Measurements from ENCODE around the gene CD207.
A peak's percentile ranks its signal among the peaks of the same experiment; 100 is the strongest.
"Not testable (repeated sequence)": the region's sequence is repeated elsewhere in the genome, so short reads cannot be mapped to it uniquely, and the experiment has no call there.

Gene CD207

DNA sequence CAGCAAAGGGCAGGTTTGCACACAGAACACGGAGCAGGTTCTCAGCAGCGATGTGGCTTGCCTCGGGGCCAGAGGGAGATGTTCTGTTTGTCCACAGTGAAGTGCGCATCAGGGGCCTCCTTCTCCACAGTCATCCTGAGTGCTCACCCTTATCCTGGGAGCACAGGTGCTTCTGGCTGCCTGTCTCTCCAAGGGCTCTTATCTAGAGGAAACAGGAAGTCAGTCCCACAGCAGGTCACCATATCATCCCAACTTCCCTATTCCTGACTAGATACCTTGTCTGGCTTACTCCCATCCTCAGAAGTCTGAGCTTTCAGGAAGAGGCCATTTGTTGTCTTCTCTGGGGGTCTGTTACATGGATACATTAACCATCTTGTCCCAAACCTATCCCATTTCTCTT, at the start of gene CD207:
CD207 (minus strand) TSS at position 174 of the 400 bp plus-strand sequence; CDS start at position 134, 40 bp downstream.
- no peak for DNase-seq (ENCODE audit: low spot score)

DNA sequence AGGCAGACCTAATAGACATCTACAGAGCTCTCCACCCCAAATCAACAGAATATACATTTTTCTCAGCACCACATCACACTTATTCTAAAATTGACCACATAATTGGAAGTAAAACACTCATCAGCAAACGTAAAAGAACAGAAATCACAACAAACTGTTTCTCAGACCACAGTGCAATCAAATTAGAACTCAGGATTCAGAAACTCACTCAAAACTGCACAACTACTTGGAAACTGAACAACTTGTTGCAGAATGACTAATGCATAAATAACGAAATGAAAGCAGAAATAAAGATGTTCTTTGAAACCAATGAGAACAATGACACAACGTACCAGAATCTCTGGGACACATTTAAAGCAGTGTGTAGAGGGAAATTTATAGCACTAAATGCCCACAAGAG, 42.9 kb upstream of the CD207 start:
- DNase-seq (ENCODE audit: low spot score) = not testable (repeated sequence)

DNA sequence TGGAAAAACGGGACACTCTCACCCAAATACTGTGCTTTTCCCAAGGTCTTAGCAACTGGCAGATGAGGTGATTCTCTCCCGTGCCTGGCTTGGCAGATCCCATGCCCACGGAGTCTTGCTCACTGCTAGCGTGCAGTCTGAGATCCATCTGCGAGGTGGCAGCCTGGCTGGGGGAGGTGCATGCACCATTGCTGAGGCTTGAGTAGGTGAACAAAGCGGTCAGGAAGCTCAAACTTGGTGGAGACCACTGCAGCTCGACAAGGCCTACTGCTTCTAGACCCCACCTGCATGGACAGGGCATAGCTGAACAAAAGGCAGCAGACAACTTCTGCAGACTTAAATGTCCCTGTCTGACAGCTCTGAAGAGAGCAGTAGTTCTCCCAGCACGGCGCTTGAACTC, 40.5 kb upstream of the CD207 start:
- not testable (repeated sequence) for DNase-seq (ENCODE audit: low spot score)

DNA sequence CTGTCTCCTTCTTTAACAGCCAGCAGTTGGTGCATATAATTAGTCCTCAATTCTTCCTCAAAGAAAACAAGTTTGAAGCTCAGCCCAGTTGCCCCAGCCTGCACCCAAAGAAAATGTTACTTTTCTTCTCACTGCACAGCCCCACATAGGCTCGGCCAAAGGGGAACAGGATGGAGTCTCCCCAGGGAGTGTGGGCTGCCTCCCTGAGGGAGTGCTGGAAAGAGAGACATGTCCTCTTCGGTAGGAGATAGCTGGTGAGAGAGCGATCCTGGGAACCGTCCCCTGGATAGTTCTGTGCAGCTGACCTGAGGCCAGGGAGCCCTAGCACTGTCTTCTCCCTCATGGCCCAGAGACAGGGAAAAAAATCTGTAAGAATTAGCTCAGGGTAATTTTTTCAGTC, 37.9 kb upstream of the CD207 start:
- no peak for DNase-seq (ENCODE audit: low spot score)

DNA sequence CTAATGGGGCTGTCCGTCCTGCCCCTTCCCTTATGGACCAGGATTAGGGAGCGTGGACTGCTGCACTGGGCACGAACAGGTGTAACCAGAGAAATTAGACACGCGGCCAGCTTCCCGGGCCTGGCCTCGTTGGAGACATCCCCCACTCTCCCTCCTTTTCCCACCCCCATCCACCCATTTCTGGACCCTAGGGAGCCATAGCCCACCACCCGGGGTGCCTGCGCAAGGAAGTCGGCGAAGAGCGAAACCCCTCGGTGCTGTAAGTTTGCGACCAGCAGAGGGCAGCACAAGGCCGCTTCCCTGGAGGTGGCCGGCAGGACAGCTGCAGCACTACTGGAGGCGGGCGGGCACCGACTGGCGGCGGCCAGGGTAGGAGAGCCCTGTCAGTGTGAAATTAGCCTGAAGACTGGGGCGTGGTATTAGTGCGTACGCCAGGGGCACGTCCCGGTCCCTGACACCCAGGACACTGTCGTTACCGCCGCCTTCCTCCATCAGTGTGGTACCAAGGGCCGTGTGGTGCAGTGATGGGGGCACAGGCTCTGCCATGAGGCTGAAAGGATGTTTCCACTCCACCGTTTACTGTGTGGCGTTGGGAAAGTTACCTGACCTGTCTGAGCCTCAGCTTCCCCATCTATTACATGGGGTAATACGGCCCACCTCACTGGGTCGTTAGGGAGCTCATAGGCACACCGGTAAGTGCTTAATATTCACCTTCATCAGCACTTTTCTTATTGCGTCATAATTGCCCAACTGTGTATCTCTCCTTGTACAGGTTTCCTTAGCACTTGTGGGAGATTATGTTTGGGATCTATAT, 36.0 kb upstream of the CD207 start:
- peak; percentile 69 for DNase-seq (ENCODE audit: low spot score)

DNA sequence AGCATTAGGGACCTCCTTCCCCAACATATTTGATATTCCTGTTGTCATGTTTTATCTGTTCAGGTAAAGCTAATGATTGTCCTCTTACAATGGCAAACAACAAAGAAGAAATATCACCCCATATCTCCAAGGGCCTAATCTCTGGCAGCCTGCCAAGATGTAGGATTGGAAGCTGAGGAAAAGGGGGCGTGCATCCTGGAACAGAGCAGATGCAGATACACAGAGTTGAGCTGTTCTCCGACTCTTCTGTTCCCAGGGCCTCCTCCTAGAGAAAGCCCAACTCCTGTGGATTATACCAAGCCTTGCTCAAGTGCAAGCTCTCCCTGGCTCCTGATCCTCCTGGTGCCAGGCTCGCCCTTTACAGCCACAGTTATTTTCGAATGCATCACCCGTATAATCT, 35.2 kb upstream of the CD207 start:
- no peak for DNase-seq (ENCODE audit: low spot score)

DNA sequence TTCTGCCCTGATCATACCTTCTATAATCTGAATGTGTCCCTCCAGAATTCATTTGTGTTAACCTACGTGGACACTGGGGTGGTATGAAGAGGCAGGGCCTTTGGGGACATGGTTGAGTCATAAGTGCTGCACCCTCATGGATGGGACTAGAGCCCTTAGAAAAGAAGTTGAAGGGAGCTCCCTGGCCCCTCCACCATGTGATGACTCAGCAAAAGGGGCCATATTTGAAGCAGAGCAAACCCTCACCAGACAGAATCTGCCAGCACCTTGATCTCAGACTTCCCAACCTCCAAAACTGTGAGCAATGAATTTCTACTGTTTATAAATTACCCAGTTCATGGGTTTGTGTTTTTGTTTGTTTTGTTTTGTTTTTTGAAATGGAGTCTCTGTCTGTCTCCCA, 33.4 kb upstream of the CD207 start:
- no peak for DNase-seq (ENCODE audit: low spot score)

DNA sequence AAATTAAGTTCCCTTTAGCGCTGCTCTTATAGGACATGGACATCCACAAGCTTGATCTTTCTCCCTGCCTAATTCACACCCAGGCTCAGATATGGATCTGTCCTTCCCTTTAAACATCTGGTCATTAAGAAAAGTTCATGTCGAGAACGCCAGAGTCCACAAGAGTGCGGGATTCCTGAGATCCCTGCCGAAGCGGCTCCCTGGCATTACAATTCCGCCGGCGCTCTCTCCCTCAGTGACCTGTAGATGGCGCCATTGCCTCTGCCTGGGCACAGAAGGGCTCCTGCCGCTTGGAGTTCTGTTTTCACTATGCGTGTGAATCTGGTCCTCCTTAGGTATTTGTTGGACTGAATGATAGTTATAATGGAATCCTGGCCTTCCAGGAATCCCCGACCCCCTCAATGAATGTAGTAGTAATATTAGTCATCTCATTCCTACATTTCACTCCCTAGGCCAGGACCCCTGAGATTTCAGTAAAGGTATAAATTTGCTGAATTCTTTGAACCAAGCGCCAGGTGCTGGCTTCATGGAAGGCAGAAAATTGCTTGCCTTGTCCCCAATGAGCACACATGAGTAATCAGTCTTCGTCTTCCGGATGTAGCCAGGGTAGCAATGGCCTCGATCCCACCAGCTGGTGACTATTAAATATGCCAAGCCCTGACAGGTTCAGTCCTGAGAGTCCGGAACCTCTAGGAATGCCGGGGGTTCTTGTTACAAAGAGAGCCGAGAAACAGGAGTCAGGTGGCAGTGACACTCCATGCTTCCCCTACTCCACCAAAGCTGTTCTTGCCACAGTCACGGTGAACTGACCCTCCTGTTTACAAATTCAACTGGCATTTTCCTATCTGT, 26.4 kb upstream of the CD207 start:
- DNase-seq (ENCODE audit: low spot score) = peak; percentile 65

DNA sequence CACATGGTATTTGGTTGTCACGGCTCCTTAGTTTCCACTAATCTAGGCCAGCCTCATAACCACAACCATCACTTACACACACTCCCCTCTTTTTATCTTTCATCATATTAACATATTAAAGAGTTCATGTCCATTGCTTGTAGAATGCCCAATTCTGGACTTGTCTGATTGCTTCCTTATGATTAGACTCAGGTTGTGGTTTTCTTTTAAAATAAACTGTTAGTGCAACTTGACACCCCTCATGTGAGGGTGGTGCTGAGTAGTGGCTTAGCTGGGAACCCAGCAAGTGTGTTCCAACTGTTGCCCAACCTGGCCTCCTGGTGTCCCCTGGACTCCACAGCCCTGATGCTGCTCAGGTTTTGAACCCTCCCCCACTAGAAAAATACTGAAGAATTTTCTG, 20.1 kb upstream of the CD207 start:
- DNase-seq (ENCODE audit: low spot score) = no peak

DNA sequence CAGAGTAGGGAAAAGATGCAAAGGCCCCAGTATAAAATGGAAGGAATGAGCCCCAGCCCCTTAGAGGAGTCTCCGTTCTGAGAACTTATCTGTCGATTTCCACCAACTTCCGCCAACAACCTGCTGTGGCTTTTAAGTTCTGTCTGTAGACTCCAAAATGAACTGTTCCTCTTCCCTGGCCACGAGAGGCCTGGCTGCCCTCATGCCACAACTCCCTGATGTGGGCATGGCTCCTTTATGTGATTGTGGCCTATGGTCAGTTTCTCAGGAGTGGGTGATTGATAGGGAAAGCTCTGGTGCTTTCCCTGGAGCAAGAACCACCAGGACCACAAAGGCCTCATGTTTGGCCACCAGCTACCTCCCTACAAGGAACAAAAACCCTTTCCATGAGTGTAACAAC, 18.8 kb upstream of the CD207 start:
- DNase-seq (ENCODE audit: low spot score) = no peak

DNA sequence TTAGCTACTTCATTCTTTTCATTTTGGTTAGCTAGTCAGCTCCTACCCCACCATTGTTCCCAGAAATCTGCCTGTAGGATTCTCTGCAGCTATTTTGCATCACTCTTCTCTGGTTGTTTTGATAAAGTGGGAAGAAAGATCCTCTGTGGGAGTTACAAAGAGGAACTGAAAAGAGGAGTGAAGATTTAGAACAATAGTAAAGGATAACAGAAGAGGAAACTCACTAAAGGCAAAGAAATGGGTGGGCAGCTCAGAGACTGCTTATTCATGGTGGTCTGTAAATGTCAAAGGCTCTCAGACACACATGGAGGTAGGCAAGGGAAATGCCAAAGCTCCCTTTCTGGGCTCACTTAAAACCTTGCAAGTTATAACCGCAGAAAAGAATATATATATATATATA, 17.2 kb upstream of the CD207 start:
- DNase-seq (ENCODE audit: low spot score) = no peak

DNA sequence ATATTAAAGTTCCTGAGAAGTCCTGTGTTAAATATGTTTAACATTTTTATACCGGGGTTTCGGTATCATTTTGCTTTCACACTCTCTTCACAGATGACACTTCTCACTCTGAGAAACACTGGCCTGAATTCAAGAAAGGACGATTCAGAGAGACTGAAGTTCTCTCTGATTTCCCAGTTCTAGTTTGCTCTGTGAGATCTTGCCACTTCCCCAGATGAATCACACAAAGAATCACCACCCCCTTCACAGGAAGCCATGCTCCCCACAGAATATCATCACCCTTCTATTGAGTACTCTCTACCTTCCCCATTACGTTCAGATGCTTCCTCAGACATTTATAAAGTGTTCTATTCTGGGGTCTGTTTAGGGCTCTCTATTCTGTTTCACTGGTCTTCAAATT, 16.1 kb upstream of the CD207 start:
- DNase-seq (ENCODE audit: low spot score) = no peak

DNA sequence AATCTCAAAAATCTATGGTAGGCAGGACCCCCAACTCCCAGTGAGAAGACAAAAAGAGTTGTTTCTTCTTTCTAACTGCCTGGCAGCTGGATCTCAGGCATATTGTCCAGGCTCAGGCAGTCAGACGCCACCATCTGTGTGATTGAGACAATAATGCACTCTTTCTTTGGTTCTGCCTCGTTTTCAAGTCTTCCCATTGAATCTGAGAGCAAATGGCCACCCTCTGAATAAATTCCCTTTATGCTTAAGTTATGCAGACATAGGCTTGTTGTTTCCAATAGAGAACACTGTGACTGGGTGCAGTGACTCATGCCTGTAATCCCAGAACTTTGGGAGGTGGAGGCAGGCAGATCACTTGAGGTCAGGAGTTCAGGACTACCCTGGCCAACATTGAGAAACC, 15.3 kb upstream of the CD207 start:
- DNase-seq (ENCODE audit: low spot score) = no peak

DNA sequence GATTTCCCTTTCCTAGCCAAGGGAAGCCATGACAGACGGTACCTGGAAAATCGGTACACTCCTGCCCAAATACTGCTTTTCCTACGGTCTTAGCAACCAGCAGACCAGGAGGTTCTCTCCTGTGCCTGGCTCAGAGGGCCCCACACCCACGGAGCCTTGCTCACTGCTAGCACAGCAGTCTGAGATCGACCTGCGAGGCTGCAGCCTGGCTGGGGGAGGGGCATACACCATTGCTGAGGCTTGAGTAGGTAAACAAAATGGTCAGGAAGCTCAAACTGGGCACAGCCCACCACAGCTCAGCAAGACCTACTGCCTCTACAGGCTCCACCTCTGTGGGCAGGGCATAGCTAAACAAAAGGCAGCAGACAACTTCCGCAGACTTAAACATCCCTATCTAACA, 6.8 kb upstream of the CD207 start:
- no peak for DNase-seq (ENCODE audit: low spot score)

DNA sequence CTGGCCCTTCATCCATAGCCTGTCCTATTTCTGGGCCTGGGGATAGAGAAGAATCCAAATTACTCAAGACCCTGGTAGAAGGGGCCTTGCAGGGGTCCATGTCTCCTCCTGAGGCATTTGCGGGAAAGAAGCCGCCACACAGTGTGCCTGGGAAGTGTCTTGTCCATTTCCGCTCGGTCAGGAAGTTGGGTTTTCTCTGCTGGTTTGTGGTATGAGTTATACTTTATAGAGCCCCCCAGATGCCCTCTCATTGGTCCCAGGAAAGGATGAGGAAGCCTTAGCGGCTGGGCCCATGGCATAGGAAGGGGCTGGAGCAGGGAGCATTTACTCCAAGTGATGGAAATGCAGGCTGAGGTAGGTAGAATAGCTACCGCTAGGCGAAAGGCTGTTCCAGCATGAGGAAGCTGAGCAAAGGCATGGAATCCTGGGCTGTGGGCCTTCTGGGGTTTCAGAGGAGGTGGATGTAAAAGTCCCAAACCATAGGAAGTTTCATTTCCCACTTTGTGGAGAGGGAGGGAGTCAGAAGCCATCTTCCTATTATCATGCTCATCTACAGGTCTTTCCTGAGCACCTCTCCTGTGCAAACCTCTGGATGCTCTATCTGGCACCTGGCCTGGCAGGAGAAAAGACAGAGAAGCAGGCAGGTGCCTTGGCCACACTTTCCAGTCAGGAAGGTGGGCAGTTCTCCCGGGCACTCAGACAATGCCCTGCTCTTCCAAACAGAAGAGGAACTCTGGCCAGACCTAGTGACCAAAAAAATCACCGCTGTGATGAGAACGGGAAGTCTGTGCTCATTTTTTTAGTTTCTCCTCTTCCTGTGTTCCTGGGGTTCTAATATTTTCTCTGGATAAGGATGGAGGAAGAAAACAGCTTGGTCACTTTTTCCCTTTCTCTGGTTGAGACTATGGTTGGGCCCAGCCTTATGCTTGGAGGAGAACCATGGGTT, 2.6 kb upstream of the CD207 start:
- no peak for DNase-seq (ENCODE audit: low spot score)

DNA sequence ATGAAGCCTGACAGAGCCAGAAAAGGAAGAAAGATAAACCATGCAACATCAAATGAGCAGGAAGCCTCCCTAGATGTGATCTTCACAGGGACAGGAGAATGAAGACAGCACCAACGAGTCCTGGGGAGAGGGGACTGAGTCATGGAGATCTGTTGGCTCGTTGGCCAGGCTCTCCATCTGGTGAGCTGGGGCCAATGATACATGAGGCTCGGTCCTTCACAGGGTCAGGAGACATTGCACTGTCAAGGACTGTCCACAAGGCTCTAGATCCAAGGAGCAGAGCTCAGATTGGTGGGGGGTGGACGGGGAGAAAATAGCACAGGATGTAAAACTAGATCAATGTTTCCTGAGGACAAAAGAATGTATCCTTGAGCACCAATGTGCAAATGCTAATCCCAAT, 735 bp downstream of the CD207 start:
- DNase-seq (ENCODE audit: low spot score) = no peak

DNA sequence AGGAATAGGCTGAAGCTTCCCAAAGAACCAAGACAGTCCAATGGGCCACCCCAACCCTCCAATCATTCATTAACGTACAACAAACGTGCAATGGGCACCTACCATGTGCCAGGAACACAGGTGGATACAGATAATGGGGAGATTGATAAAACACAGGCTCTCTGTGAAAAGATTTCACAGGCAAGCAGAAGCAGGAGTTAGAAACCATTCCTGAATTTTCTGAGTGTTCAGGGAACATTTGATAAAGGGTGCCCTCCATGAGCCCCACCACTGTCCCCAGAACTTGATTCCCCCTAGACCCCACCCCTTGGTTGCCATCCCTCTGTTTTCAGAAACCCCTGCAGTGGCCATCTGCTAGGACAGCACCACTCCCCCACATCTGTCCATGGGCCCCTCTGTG, 1.5 kb downstream of the CD207 start:
- no peak for DNase-seq (ENCODE audit: low spot score)

DNA sequence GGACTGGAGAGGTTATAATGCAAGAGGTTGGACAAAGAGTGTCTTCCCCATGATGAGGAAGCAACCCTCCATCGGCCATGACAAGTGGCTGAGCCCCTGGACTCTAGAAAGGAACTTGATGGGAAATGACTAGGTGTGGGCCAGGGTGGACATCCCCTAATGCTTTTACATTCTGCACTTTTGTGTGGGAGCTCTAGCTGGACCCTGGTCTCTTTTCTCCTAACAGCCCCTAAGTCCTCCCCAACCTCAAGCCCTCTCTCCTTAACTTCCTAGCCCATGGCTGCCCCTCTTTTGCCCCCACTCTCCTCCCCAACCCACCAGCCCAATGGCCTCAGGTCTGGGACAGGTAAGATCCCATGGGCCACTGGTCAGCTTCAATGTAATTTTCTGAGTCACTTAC, 2.4 kb downstream of the CD207 start:
- DNase-seq (ENCODE audit: low spot score) = no peak

DNA sequence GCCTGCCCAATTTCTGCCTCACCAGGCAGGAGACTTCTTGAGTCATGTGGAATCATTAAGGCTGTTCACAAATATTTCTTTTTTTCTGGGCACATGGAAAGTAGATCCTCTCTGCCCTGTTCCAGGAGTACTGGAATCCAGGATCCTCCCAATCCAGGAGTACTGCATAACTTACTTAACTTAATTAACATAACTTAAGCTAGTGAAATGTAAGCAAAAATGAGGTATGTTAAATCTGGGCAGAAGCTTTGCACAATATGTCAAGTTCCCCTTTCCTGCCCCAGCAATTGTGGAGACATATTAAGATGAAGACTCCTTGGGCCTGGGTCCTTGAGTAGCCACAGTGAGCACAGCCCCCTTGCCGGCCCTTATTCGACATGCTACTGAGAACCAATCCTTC, 3.2 kb downstream of the CD207 start:
- no peak for DNase-seq (ENCODE audit: low spot score)

DNA sequence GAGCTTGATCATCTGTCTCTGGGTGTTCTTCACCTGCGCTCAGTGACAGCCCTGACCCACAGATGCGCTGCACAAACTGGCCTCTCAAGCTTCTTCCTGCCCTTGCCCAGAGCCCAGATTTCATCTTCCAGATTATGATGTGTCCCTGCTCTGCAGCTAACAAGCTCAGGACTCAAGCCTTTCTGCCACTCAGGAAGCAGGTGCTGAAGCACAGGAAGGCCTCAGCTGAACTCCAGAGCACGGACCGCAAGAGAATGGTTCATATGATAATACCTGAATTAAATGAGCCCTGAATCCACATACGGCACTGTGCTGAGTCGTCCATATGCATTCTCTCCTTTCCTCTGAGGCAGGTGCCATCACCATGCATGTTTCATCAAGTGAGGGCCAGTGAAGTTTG, 3.8 kb downstream of the CD207 start:
- DNase-seq (ENCODE audit: low spot score) = no peak

DNA sequence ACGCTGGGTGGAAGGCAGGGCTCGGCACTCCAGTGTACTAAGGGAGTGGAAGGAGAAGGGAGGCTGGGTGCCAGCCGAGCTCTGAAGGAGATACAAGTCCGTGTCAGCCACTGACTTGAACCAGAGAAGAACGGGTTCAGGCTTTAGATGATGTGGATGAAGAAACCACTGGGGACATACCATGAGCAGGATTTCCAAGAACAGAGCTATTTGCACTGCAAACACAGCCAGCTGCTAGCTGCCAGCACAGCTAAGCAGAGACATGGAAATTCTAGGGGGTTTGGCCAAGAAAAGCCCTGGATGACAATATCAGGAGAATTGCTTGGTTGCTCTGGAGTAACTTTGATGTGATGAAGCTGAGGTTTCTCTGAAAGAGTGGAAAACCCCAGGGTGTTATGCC, 5.2 kb downstream of the CD207 start:
- DNase-seq (ENCODE audit: low spot score) = no peak

DNA sequence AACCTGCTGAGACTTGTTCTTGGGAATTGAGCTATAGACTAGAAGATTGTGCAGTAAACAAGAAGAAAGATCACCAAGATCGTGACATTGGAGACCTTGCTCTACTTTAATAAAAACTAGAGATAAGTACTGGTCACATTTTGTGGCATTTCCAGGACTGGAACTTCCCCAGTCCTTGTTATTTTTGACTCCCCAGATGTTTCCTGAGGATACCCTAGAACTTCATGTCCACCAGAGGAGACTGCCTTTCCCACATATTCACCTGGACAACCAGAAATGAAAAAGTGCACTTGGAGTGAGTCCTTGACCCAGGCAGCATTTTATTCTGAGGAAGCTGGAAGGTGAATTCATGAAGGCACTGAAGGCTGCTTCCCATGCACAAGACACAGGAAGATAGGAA, 5.7 kb downstream of the CD207 start:
- no peak for DNase-seq (ENCODE audit: low spot score)
